ENCODE results near the gene OVOL2.
A peak's percentile ranks its signal among the peaks of the same experiment; 100 is the strongest.

OVOL2 gene

DNA sequence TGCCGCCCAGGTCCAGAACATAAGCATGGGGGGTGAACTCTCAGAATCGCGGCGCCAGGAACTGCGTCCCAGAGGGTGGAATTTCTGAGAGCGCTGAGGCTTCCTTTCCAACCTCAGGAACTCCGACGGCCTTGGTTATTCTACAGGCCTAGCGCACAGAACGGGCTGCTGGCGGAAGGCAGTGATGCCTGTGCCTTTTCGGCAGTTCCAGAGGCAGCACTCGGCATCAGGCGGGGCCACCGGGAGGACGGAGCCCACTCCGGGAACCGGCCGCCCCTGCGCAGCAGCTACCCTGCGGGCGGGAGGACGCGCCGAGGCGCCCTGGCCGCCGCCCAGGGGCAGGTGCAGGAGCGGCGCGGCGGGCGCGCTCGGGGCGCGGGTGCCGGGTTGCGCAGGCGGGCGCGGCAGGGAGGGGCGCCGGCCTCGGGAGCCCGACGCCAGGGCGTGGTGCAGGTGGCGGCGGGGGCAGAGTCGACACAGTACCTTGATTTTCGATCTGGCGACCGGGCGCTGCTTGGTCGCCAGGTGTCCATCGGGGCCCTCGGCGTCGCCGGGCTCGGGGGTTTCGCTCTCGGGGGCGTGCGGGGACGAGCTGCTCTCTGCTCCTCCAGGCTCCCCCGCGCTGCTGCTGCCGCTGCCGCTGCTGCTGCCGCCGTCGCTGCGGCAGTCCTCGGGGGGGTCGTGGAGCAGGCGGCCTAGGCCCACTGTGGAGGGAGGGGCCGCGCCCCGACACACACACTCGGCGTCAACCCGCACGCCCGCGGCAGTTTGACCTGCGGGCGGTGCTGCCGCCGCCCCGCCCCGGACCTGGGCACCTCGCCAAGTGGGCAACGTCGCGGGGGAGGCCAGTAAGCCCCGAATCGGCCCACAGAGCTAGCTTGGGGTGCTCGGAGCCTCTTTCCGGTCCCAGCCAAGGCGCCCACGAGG is 1.3 kb downstream of the OVOL2 start:
- peak; percentile 42 for DNase-seq (ENCODE audit: low read depth)
- peak overlapping the region; percentile 70 for H3K4me3 ChIP-seq (ENCODE audit: low read length)
- TF ChIP-seq, protein P1, sequence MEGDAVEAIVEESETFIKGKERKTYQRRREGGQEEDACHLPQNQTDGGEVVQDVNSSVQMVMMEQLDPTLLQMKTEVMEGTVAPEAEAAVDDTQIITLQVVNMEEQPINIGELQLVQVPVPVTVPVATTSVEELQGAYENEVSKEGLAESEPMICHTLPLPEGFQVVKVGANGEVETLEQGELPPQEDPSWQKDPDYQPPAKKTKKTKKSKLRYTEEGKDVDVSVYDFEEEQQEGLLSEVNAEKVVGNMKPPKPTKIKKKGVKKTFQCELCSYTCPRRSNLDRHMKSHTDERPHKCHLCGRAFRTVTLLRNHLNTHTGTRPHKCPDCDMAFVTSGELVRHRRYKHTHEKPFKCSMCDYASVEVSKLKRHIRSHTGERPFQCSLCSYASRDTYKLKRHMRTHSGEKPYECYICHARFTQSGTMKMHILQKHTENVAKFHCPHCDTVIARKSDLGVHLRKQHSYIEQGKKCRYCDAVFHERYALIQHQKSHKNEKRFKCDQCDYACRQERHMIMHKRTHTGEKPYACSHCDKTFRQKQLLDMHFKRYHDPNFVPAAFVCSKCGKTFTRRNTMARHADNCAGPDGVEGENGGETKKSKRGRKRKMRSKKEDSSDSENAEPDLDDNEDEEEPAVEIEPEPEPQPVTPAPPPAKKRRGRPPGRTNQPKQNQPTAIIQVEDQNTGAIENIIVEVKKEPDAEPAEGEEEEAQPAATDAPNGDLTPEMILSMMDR (IDR thresholded peaks at IDR 0.05; ENCODE audit: insufficient read depth, low read depth, low read length, missing control alignments): no peak

DNA sequence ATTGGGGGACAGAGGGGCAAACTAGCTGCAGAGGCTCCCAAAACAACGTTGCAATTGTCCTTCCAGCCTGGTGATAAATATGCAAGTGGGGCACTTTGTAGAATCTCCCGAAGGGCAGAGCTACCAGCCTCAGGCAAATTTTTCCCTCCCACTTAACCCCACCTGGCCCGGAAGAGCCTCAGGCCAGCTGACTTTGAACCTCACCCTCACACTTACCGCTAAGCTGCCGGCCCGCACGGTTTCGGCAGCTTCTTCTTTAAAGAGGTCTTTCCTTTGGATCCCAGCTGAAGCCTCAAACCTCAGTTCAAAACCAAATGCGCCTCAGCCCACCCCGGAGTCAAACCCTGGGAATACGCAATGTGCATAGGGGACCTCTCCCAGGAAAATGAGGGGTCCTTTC is 2.5 kb downstream of the OVOL2 start:
- TF ChIP-seq, protein P1 (IDR thresholded peaks at IDR 0.05; ENCODE audit: insufficient read depth, low read depth, low read length, missing control alignments): no peak
- no peak for DNase-seq (ENCODE audit: low read depth)
- no peak overlapping the region for H3K4me3 ChIP-seq (ENCODE audit: low read length)

DNA sequence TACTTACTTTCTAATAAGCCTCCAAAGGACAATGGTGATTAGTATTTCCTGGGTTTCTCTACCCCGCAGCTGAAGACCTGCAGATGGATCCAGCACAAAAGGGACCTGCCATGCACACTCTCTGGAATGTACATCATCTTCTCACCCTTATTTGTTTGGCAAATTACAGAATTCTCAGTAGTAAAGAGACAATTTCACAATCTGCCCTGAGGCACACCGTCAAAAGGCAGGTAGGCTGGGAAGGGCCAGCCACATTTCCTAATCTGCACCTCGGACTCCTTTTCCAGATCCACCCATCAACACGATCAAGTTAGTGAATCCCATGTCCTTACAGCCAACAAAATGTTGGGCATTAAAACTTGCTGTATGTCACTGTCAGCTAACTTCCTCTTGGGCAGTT is 4.9 kb downstream of the OVOL2 start:
- TF ChIP-seq, protein P1 (IDR thresholded peaks at IDR 0.05; ENCODE audit: insufficient read depth, low read depth, low read length, missing control alignments): no peak
- no peak overlapping the region for H3K4me3 ChIP-seq (ENCODE audit: low read length)
- peak; percentile 78 for DNase-seq (ENCODE audit: low read depth)

DNA sequence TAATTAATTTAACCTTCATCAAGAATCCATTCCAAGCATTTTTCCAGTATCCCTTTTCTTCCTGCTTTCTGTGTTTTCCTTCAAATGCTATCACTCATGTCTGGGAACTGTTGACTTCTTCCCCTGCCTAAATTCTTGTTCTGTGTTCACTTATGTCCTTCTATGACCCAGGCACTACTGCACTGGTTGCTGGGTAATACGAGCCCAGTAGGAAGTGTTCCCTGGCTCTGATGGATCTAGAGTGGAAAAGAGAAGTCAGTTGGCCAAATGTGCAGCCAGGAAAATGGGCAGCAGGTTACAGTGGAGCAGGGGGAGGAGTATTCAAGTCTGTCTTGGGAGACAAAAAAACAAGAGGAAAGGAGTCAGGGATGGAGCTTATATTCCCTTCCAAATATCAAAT is 7.1 kb downstream of the OVOL2 start:
- TF ChIP-seq, protein P1 (IDR thresholded peaks at IDR 0.05; ENCODE audit: insufficient read depth, low read depth, low read length, missing control alignments): no peak
- no peak for DNase-seq (ENCODE audit: low read depth)
- H3K4me3 ChIP-seq (ENCODE audit: low read length): no peak overlapping the region

DNA sequence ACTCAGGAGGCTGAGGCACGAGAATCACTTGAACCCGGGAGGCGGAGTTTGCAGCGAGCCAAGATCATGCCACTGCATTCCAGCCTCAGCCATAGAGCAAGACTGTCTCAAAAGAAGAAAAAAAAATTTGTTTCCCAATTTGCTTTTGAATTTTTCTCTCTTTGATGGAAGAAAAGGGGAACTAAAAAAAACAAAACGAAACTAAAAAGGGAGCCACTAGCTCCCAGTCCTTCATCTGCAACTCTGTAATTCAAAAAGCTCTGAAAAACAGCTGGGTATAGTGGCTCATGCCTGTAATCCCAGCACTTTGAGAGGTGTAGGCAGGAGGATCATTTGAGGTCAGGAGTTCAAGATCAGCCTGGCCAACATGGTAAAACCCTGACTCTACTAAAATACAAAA is 9.5 kb downstream of the OVOL2 start:
- no peak for DNase-seq (ENCODE audit: low read depth)
- H3K4me3 ChIP-seq (ENCODE audit: low read length): no peak overlapping the region
- TF ChIP-seq, protein P1 (IDR thresholded peaks at IDR 0.05; ENCODE audit: insufficient read depth, low read depth, low read length, missing control alignments): no peak

DNA sequence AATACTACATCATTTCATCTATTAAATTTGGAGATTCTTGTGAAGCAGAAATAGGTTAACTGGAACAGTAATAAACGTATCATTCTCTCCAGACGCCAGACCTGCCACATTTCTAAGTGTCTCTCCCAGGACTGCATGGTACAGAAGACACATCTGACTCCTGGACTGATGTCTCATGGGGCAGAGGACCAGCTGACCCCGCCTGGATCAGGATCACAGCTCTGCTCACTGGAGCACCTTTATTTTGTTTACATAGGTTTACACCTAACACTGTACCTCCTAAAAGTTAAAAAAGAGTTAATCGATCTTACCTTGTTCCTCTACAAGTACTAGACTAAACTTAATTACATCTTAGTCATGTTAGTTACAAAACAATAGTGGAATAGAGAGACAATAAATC is 11.2 kb downstream of the OVOL2 start:
- DNase-seq (ENCODE audit: low read depth): no peak
- TF ChIP-seq, protein P1 (IDR thresholded peaks at IDR 0.05; ENCODE audit: insufficient read depth, low read depth, low read length, missing control alignments): no peak
- no peak overlapping the region for H3K4me3 ChIP-seq (ENCODE audit: low read length)

DNA sequence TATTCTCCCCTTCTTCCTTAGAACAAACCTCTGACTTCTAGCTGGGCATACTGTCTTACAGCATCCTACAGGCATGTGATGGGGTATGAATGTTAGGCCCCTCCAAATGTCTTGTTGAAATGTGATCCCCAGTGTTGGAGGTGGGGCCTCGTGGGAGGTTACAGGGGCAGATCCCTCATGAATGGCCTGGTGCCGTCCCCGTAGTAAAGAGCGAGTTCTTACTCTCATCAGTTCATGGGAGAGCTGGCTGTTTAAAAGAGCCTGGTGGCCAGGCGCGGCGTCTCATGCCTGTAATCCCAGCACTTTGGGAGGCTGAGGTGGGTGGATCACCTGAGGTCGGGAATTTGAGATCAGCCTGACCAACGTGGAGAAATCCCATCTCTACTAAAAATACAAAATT is 15.5 kb downstream of the OVOL2 start:
- TF ChIP-seq, protein P1 (IDR thresholded peaks at IDR 0.05; ENCODE audit: insufficient read depth, low read depth, low read length, missing control alignments): no peak
- no peak overlapping the region for H3K4me3 ChIP-seq (ENCODE audit: low read length)
- DNase-seq (ENCODE audit: low read depth): no peak

Data from epithelial cell of esophagus (primary cell).